GM18520 (cell line): ENCODE results near the gene ZFP36.
"Not testable (repeated sequence)": the region's sequence is repeated elsewhere in the genome, so short reads cannot be mapped to it uniquely, and the experiment has no call there.

Experiments used
- ATAC-seq: cut with Tn5 transposase; IDR thresholded peaks from one replicate; pipeline ENCODE4 v1.9.1; 2021; ENCODE audit not compliant: unreplicated experiment

ZFP36 gene

GRCh38 chr19:39406656-39407409 is at the start of gene ZFP36:
Gene ZFP36, plus strand, starts transcription at chr19:39406847. Its CDS starts 58 bp downstream, at chr19:39406905.
- peak; percentile 14 for ATAC-seq

GRCh38 chr19:39359026-39359425 is 47.6 kb upstream of the ZFP36 start:
- no peak for ATAC-seq

- ATAC-seq, result no peak
Observed at GRCh38 chr19:39360599-39360998, 46.0 kb upstream of the ZFP36 start.

- no peak for ATAC-seq
Observed at GRCh38 chr19:39362682-39363657, 43.7 kb upstream of the ZFP36 start.

GRCh38 chr19:39363901-39364457 is 42.7 kb upstream of the ZFP36 start:
- ATAC-seq, result no peak

GRCh38 chr19:39365531-39365930 is 41.1 kb upstream of the ZFP36 start:
- no peak for ATAC-seq

GRCh38 chr19:39369200-39369599 is 37.4 kb upstream of the ZFP36 start:
- no peak for ATAC-seq

- no peak for ATAC-seq
Observed at GRCh38 chr19:39370735-39371134, 35.9 kb upstream of the ZFP36 start.

GRCh38 chr19:39372047-39372802 is 34.4 kb upstream of the ZFP36 start:
- ATAC-seq, result no peak

- no peak for ATAC-seq
Observed at GRCh38 chr19:39372941-39373340, 33.7 kb upstream of the ZFP36 start.

- ATAC-seq, result no peak
Observed at GRCh38 chr19:39375929-39376328, 30.7 kb upstream of the ZFP36 start.

- no peak for ATAC-seq
Observed at GRCh38 chr19:39377373-39378362, 29.0 kb upstream of the ZFP36 start.

GRCh38 chr19:39379366-39379765 is 27.3 kb upstream of the ZFP36 start:
- ATAC-seq, result not testable (repeated sequence)

- no peak for ATAC-seq
Observed at GRCh38 chr19:39379865-39380396, 26.7 kb upstream of the ZFP36 start.

GRCh38 chr19:39380521-39381502 is 25.8 kb upstream of the ZFP36 start:
- no peak for ATAC-seq

- ATAC-seq, result no peak
Observed at GRCh38 chr19:39381910-39382611, 24.6 kb upstream of the ZFP36 start.

GRCh38 chr19:39382991-39383828 is 23.4 kb upstream of the ZFP36 start:
- no peak for ATAC-seq
